ENCODE measurements around the gene EGLN1. TPM values are rescaled to one million over a fixed set of nuclear protein-coding genes. Genes with fewer than 3 reads are reported as not detected.
"Not testable (repeated sequence)": the region's sequence is repeated elsewhere in the genome, so short reads cannot be mapped to it uniquely, and the experiment has no call there.

The EGLN1 gene
- total RNA-seq, 4 donors from 2014 or later = 53.2 to 76.7 (median 60.1) TPM

DNA sequence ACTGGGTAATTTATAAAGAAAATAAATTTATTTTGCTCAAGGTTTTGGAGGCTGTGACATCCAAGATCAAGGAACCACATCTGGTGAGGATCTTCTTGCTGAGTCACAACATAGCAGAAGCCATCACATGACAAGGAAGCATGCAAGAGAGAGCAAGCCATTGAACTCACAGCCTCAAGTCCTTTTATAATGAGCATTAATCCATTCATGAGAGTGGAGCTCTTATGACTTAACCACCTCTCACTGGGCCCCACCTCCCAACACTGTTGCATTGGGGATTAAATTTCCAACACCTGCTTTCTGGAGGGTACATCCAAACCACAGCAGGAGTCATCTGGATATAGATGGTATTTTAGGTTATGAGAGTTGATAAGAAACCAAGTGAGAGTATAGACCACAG is 20.6 kb upstream of the EGLN1 start:
- H3K27ac ChIP-seq = no peak overlapping the region
- TF ChIP-seq EP300 (IDR thresholded peaks at IDR 0.05) = no peak
- peaks cover 0 to 34% (median 0%) of the 10 kb centered on the region in 4 donors for H3K9me3 ChIP-seq
- no peak for DNase-seq (ENCODE audit: low spot score in 2 of 2)
- no peaks in the 10 kb centered on the region for H3K27me3 ChIP-seq
- H3K4me3 ChIP-seq = no peak overlapping the region
- H3K4me1 ChIP-seq = no peaks in the 10 kb centered on the region
- no peaks in the 10 kb centered on the region for H3K36me3 ChIP-seq

DNA sequence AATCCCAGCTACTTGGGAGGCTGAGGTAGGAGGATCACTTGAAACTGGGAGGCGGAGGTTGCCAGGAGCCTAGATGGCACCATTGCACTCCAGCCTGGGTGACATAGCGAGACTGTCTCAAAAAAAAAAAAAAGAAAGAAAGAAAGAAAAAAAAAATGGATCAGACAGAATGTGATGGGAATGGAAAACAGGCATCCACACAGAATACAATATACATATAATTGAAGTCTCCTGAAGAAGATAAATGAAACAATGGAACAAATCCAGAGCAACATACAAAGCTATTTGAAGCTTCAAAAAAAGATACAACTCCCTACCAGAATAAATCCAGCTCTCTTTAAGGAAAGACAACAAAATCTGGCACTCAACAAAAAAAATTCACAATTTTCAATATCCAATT is 10.9 kb upstream of the EGLN1 start:
- H3K4me3 ChIP-seq = no peak overlapping the region
- 90 to 98% methylated on average over 2 of the region's 2 CpGs for WGBS, 2 donors
- no peaks in the 10 kb centered on the region for H3K27me3 ChIP-seq
- DNase-seq (ENCODE audit: low spot score in 2 of 2) = no peak
- H3K36me3 ChIP-seq = no peaks in the 10 kb centered on the region
- TF ChIP-seq POLR2A (IDR thresholded peaks at IDR 0.05) (no peak), EP300 (IDR thresholded peaks at IDR 0.05) (no peak), CTCF (IDR thresholded peaks at IDR 0.05) (no peak)
- no peaks in the 10 kb centered on the region for H3K4me1 ChIP-seq
- no peak overlapping the region for H3K27ac ChIP-seq
- no peaks in the 10 kb centered on the region for H3K9me3 ChIP-seq

DNA sequence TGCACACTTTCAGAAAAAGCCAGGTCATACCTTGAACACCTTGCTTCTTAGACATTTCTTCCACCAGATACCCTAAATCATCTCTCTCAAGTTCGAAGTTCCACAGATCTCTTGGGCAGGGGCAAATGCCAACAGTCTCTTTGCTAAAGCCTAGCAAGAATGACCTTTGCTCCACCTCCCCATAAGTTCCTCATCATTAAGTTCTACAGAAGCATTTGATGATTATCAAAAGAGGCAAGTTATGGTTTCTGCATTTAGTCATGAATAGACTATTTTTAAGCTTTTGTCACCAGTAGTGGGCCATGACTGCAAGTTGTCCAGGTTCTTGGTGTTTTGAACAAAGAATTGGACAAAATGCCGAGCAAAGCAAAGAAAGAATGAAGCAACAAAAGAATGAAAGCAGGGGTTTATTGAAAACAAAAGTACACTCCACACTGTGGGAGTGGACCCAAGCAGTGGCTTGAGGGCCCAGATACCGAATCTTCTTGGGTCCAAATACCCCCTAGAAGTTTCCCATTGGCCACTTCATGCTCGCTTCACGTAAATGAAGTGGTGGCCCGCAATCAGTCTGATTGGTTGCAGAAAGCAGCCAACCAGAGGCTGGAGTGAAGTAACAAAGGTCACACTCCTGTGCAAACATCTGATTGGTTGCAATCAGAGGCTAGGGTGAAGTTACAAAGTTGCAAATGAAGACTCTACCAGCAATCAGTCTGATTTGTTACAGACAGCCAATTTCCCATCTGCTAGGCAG is 9.8 kb upstream of the EGLN1 start:
- no peak for DNase-seq (ENCODE audit: low spot score in 2 of 2)
- H3K4me1 ChIP-seq = no peaks in the 10 kb centered on the region
- TF ChIP-seq CTCF (IDR thresholded peaks at IDR 0.05) = no peak
- 89 to 90% methylated on average over 6 of the region's 6 CpGs for WGBS, 2 donors
- no peaks in the 10 kb centered on the region for H3K9me3 ChIP-seq
- no peaks in the 10 kb centered on the region for H3K27me3 ChIP-seq
- no peak overlapping the region for H3K27ac ChIP-seq
- H3K36me3 ChIP-seq = no peaks in the 10 kb centered on the region
- H3K4me3 ChIP-seq = no peak overlapping the region

DNA sequence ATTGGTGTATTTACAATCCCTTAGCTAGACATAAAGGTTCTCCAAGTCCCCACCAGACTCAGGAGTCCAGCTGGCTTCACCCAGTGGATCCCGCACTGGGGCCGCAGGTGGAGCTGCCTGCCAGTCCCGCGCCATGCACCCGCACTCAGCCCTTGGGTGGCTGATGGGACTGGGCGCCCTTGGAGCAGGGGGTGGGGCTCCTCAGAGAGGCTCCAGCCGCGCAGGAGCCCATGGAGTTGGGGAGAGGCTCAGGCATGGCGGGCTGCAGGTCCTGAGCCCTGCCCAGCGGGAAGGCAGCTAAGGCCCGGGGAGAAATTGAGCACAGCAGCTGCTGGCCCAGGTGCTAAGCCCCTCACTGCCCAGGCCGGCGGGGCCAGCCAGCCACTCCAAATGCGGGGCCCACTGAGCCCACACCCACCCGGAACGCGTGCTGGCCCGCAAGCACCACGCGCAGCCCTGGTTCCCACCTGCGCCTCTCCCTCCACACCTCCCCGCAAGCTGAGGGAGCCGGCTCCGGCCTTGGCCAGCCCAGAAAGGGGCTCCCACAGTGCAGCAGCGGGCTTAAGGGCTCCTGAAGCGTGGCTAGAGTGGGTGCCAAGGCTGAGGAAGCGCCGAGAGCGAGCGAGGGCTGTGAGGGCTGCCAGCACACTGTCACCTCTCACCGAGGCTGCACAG is 8.7 kb upstream of the EGLN1 start:
- not testable (repeated sequence) for DNase-seq (ENCODE audit: low spot score in 2 of 2); H3K36me3 ChIP-seq; H3K27ac ChIP-seq; H3K9me3 ChIP-seq; H3K27me3 ChIP-seq; H3K4me3 ChIP-seq; H3K4me1 ChIP-seq
- WGBS, 2 donors = 96 to 99% methylated on average over 24 to 27 of the region's 31 CpGs

- WGBS, 2 donors = 82 to 93% methylated on average over 3 of the region's 3 CpGs
- H3K4me1 ChIP-seq = peaks cover 0 to 24% (median 0%) of the 10 kb centered on the region in 4 donors
- no peak overlapping the region for H3K4me3 ChIP-seq
- DNase-seq (ENCODE audit: low spot score in 2 of 2) = no peak
- no peak for TF ChIP-seq CTCF (IDR thresholded peaks at IDR 0.05)
- no peak for TF ChIP-seq POLR2A (IDR thresholded peaks at IDR 0.05)
- H3K36me3 ChIP-seq = no peaks in the 10 kb centered on the region
- H3K27me3 ChIP-seq = no peaks in the 10 kb centered on the region
- H3K27ac ChIP-seq = no peak overlapping the region
- no peaks in the 10 kb centered on the region for H3K9me3 ChIP-seq
These were observed 6.3 kb upstream of the EGLN1 start for GRCh38 chr1:231428377-231428776.

GRCh38 chr1:231424950-231425805 is 3.1 kb upstream of the EGLN1 start:
- H3K36me3 ChIP-seq = no peaks in the 10 kb centered on the region
- peak overlapping the region; percentile 27 to 98 (median 56) for H3K27ac ChIP-seq
- peaks cover 0 to 31% (median 0%) of the 10 kb centered on the region in 4 donors for H3K4me1 ChIP-seq
- no peaks in the 10 kb centered on the region for H3K27me3 ChIP-seq
- 36 to 38% methylated on average over 4 of the region's 4 CpGs for WGBS, 2 donors
- H3K9me3 ChIP-seq = no peaks in the 10 kb centered on the region
- TF ChIP-seq EP300 (IDR thresholded peaks at IDR 0.05) = peak; percentile 42 to 55
- TF ChIP-seq POLR2A (IDR thresholded peaks at IDR 0.05) = no peak
- H3K4me3 ChIP-seq = no peak overlapping the region
- DNase-seq (ENCODE audit: low spot score in 2 of 2) = no peak

Measured in tibial nerve (tissue), 4 donors.